K562 (cell line): ENCODE data around the gene ZNF609. TPM values are rescaled to one million over a fixed set of nuclear protein-coding genes. Genes with fewer than 3 reads are reported as not detected.

Source experiments
- ARID2 ChIP-seq: fragments of 450-650 bp; IDR thresholded peaks from 2 replicates; pipeline ENCODE4 v1.6.1; 2017; ENCODE audit warnings: antibody characterized with exemption, mild to moderate bottlenecking
- CC2D1A ChIP-seq: fragments of 450-650 bp; IDR thresholded peaks from 2 replicates; pipeline ENCODE4 v1.6.1; 2017; ENCODE audit warnings: mild to moderate bottlenecking
- COPS2 ChIP-seq: fragments of 450-650 bp; conservative IDR thresholded peaks from 2 replicates; pipeline ENCODE4 v1.6.1; 2016; ENCODE audit warnings: mild to moderate bottlenecking, moderate library complexity
- CTCF ChIP-seq, 3 experiments: IDR thresholded peaks in 2 of 3; conservative IDR thresholded peaks in 1 of 3; 2 replicates each; pipeline ENCODE4 v1.5.1; 2011 to 2012; ENCODE audit warnings: low read length in 3 of 3, mild to moderate bottlenecking in 3 of 3, control low read depth in 2 of 3, improper control_type of control experiment in 1 of 3, inconsistent platforms in 1 of 3, low read depth in 1 of 3, mixed read lengths in 1 of 3, moderate library complexity in 1 of 3; ENCODE audit not compliant: insufficient read depth in 2 of 3
- DEAF1 ChIP-seq: fragments of 450-650 bp; formaldehyde crosslinking; IDR thresholded peaks from 2 replicates; pipeline ENCODE4 v1.4.0; 2020; ENCODE audit warnings: mild to moderate bottlenecking, moderate library complexity
- ESRRA ChIP-seq: fragments of 450-650 bp; IDR thresholded peaks from 2 replicates; pipeline ENCODE4 v1.6.1; 2014; ENCODE audit warnings: low read depth, mild to moderate bottlenecking, moderate library complexity, borderline replicate concordance
- HMBOX1 ChIP-seq: sonication (generic); IDR thresholded peaks from 2 replicates; pipeline ENCODE4 v1.6.1; 2016
- HNRNPUL1 ChIP-seq: fragments of 200-400 bp; formaldehyde crosslinking; IDR thresholded peaks from 2 replicates; pipeline ENCODE4 v1.6.1; 2017; ENCODE audit warnings: low read length
- NFXL1 ChIP-seq: fragments of 450-650 bp; formaldehyde crosslinking; IDR thresholded peaks from 2 replicates; pipeline ENCODE4 v1.4.0; 2021; ENCODE audit warnings: mild to moderate bottlenecking
- PREB ChIP-seq: sonication (generic); formaldehyde crosslinking; IDR thresholded peaks from 2 replicates; pipeline ENCODE4 v1.8.1; 2023; ENCODE audit warnings: mild to moderate bottlenecking, missing genetic modification reagents
- SMARCE1 ChIP-seq: fragments of 450-650 bp; IDR thresholded peaks from 2 replicates; pipeline ENCODE4 v1.7.1; 2016; ENCODE audit warnings: mild to moderate bottlenecking
- SMC3 ChIP-seq: conservative IDR thresholded peaks from 2 replicates; pipeline ENCODE4 v1.6.1; 2011; ENCODE audit warnings: low read depth, low read length, improper control_type of control experiment; ENCODE audit not compliant: insufficient read depth
- SRSF9 ChIP-seq: fragments of 200-400 bp; formaldehyde crosslinking; IDR thresholded peaks from 2 replicates; pipeline ENCODE4 v1.6.1; 2017; ENCODE audit warnings: low read depth, low read length, borderline replicate concordance
- SUPT5H ChIP-seq: fragments of 450-650 bp; IDR thresholded peaks from 2 replicates; pipeline ENCODE4 v1.6.1; 2016
- ZNF146 ChIP-seq: IDR thresholded peaks from one replicate; pipeline ENCODE4 v1.6.1; 2018; ENCODE audit warnings: missing compliant biosample characterization; ENCODE audit not compliant: unreplicated experiment
- ZNF589 ChIP-seq: fragments of 200-800 bp; sonication (Bioruptor generic); IDR thresholded peaks from 2 replicates; pipeline ENCODE4 v1.6.1; 2016; ENCODE audit warnings: low read depth, missing genetic modification characterization, missing compliant biosample characterization
- polyA plus RNA-seq, 8 experiments: library from polyadenylated mRNA; depleted of rRNA in 4 of 8; stranded (reverse) in 5 of 8; unstranded in 3 of 8; fragments of >200 nt; fragmentation: Nextera tagmentation in 2 of 8; fragmentation: Illumina TruSeq in 1 of 8; extraction: Ambion mirVana in 2 of 8; extraction: Trizol in 1 of 8; gene quantifications; 2 replicates each; pipeline versions ENCODE4 v1.2.1 to v1.2.3, GENCODE V29; 2011 to 2014; ENCODE audit warnings: inconsistent platforms in 1 of 8, missing spikeins in 1 of 8
- total RNA-seq, 7 experiments: library from RNA; depleted of rRNA in 6 of 7; stranded (reverse); fragments of >200 nt in 6 of 7; fragmentation: Illumina TruSeq in 2 of 7; extraction: Trizol in 2 of 7; gene quantifications; 2 replicates each; pipeline versions ENCODE4 v1.2.1 to v1.2.3, GENCODE V29; 2011 to 2021; ENCODE audit warnings: low replicate concordance in 1 of 7
- TF ChIP-seq, protein P1 (sequence below), 2 experiments: fragments of 250-450 bp in 1 of 2; fragments of 450-650 bp in 1 of 2; sonication (Bioruptor Pico) in 1 of 2; IDR thresholded peaks; 2 replicates each; pipeline versions ENCODE4 v1.6.1 to v1.8.0; 2016 to 2021; ENCODE audit warnings: mild to moderate bottlenecking in 2 of 2, moderate library complexity in 2 of 2, missing compliant biosample characterization in 1 of 2, missing genetic modification characterization in 1 of 2
- TF ChIP-seq, protein P2 (sequence below): fragments of 250-450 bp; sonication (Bioruptor Pico); IDR thresholded peaks from 2 replicates; pipeline ENCODE4 v1.5.0; 2021; ENCODE audit warnings: mild to moderate bottlenecking, moderate library complexity

The ZNF609 gene
- total and polyA plus RNA-seq, 9 of the 15 experiments (the other 6 are each of a cell fraction or from before 2014, with no cell fraction given): 3.0 to 38.7 (median 17.8) TPM

DNA sequence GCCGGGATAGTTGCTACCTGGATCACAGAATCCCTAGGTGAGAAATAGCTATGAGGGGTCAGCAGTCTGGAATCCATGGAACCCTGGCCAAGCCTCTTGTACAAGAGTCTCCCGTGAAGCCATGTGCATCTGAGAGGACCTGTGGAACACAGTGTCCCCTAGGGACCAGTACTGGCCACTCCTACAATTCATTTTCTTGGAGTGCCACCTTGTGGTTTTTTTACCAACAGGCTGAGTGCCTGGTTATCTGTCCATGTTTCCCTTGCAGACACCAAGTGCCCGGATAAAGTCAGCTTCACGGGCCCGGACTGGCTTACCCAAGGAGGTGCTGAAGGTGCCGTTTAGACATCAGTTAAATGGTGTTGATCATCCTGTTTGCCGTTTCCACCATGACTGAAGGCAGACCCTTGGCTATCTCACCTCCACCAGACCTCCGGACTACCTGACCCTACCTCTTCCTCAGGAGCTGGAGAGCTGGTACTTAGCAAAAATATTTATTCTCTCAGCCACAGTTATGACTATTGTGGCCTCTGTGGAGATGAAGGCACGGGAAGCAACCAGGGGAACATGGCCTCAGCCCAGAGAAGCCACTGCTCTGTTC lies 221.1 kb downstream of the ZNF609 start (continued):
- TF ChIP-seq HMBOX1: 0 out of 2 replicates have a peak, but pooled peaks have one; percentile 43
- TF ChIP-seq, protein P1, sequence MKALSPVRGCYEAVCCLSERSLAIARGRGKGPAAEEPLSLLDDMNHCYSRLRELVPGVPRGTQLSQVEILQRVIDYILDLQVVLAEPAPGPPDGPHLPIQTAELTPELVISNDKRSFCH (CRISPR knock-in tag; IDR thresholded peaks at IDR 0.05): no peak
- TF ChIP-seq, protein P1 (tag; IDR thresholded peaks at IDR 0.05): 0 out of 2 replicates have a peak, but pooled peaks have one; percentile 27
- TF ChIP-seq SRSF9: no peak
- no peak for TF ChIP-seq PREB (CRISPR knock-in tag)
- peak; percentile 53; the same call in 1 of the 2 replicates for TF ChIP-seq CC2D1A
- no peak for TF ChIP-seq ZNF146 (CRISPR knock-in tag)
- peak; percentile 91 to 100 (median 99) for TF ChIP-seq CTCF (IDR thresholded peaks at IDR 0.05 in 2 of 3, conservative IDR thresholded peaks at IDR 0.05 in 1 of 3; ENCODE audit: insufficient read depth in 2 of 3, low read depth in 1 of 3, low read length in 3 of 3)
- TF ChIP-seq, protein P2, sequence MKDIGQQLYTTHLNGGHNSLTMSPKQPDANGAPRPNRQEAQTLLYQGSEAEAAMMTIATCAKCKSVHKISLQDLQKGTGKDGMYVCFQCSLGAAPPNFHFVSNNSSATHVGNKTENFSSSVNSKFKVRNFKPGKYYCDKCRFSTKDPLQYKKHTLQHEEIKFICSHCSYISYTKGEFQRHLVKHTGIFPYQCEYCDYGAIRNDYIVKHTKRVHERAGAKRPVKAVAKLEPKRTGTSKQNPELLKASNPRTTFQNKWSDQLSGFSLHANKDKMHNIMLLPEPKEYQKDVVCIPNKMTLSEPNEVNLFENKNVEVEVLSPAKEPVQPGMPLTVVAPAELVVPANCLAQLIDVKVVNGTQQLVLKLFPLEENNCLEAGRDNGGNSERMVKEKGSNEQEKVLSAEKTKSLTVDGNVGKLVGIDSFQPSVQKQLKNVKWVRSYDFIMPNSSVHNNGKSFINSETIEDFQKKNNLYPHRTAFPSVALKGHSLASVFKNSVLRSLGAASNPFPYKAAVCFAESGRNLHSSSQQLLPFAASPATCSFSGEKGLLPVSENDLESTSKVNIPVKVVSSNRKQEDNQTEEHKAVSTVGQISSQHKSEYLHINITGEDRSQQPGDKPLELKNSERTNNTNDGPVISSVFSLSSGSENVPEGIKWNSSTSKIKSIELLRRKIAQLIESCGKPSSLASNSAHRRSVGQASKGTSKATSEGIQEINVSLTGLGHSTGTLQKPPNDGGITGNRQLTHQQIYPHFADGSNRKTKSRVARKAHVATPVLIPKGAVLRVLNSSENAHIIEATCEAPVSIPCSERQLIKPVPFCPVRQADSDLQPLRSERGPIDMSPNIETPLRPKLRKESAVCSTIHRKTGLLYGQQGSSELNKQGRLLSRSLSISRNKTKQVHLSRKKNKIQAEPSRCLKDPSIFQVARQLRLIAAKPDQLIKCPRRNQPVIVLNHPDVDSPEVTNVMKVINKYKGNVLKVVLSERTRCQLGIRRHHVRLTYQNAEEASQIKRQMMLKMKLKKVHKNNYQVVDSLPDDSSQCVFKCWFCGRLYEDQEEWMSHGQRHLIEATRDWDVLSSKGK (CRISPR knock-in tag): no peak
- no peak for TF ChIP-seq COPS2
- peak; percentile 93 for TF ChIP-seq DEAF1 (CRISPR knock-in tag)
- 0 out of 2 replicates have a peak, but pooled peaks have one; percentile 12 for TF ChIP-seq ESRRA
- TF ChIP-seq SMARCE1: no peak
- TF ChIP-seq NFXL1 (CRISPR knock-in tag): no peak
- TF ChIP-seq HNRNPUL1: no peak
- peak; percentile 75 for TF ChIP-seq ARID2
- no peak for TF ChIP-seq ZNF589 (CRISPR knock-in tag)
- no peak for TF ChIP-seq SUPT5H
- TF ChIP-seq SMC3: peak; percentile 79
